ENCODE measurements around the gene LRRK1. TPM values are rescaled to one million over a fixed set of nuclear protein-coding genes. Genes with fewer than 3 reads are reported as not detected.

The LRRK1 gene
- total and polyA plus RNA-seq, 2 experiments from 2014 or later = 2.6 to 4.5 TPM

GRCh38 chr15:101055411-101055810 lies 136.3 kb downstream of the LRRK1 start:
- Histone ChIP-seq H3K27ac (ENCODE audit: low read depth) (no peak overlapping the region), H3K36me3 (ENCODE audit: insufficient read depth) (peaks cover 9% of the 10 kb centered on the region; the same call in 1 of the 2 replicates), H3F3A (replicated peaks; ENCODE audit: low read depth) (no peaks in the 10 kb centered on the region), H2AFZ (no peak overlapping the region), H3K4me1 (ENCODE audit: insufficient read depth) (peaks cover 3% of the 10 kb centered on the region; the same call in 1 of the 2 replicates), H3K4me2 (no peak overlapping the region), H3K79me2 (replicated peaks; ENCODE audit: insufficient read depth) (no peaks in the 10 kb centered on the region), H4K20me1 (replicated peaks; ENCODE audit: insufficient read depth) (no peaks in the 10 kb centered on the region), H3K27me3 (ENCODE audit: insufficient read depth) (no peaks in the 10 kb centered on the region), H3K4me3 (no peak overlapping the region), H3K9me2 (ENCODE audit: insufficient read depth) (peaks cover 7% of the 10 kb centered on the region)
- H3K9me3 Mint-ChIP-seq = peaks cover 21% of the 10 kb centered on the region
- TF ChIP-seq STAT1 (IDR thresholded peaks at IDR 0.05; ENCODE audit: unreplicated experiment) (no peak), ETS1 (IDR thresholded peaks at IDR 0.05) (no peak), ZNF114 (CRISPR knock-in tag; IDR thresholded peaks at IDR 0.05) (no peak), CREB1 (CRISPR knock-in tag; IDR thresholded peaks at IDR 0.05; ENCODE audit: low read depth) (no peak), EZH2phosphoT487 (IDR thresholded peaks at IDR 0.05; ENCODE audit: unreplicated experiment) (no peak), ZNF331 (CRISPR knock-in tag; IDR thresholded peaks at IDR 0.05; ENCODE audit: low read depth) (no peak), EZH2 (IDR thresholded peaks at IDR 0.05; ENCODE audit: low read depth, unreplicated experiment) (no peak), NANOG (IDR thresholded peaks at IDR 0.05; ENCODE audit: borderline replicate concordance) (no peak), JUNB (IDR thresholded peaks at IDR 0.05; ENCODE audit: unreplicated experiment) (no peak), REST (IDR thresholded peaks at IDR 0.05; ENCODE audit: unreplicated experiment) (no peak), POLR2AphosphoS5 (IDR thresholded peaks at IDR 0.05; ENCODE audit: low read depth) (no peak), ZNF462 (CRISPR knock-in tag; IDR thresholded peaks at IDR 0.05) (no peak), CTCF (conservative IDR thresholded peaks at IDR 0.05; ENCODE audit: low read depth in 2 of 2) (no peak)
- no peak for ATAC-seq
- peaks cover 12% of the 10 kb centered on the region for H3K27me3 Mint-ChIP-seq (ENCODE audit: insufficient read depth, low read depth, poor library complexity)
- H3K36me3 Mint-ChIP-seq (ENCODE audit: low read depth) = peaks cover 33% of the 10 kb centered on the region
- no peak overlapping the region for H3K4me3 Mint-ChIP-seq
- no peak overlapping the region for H3K27ac Mint-ChIP-seq
- peaks cover 10% of the 10 kb centered on the region for H3K4me1 Mint-ChIP-seq
- DNase-seq (ENCODE audit: low spot score) = no peak

All from GM23338 (cell line).